Measurements from ENCODE around the gene SAPCD2. TPM values are rescaled to one million over a fixed set of nuclear protein-coding genes. Genes with fewer than 3 reads are reported as not detected.
A peak's percentile ranks its signal among the peaks of the same experiment; 100 is the strongest.

Gene SAPCD2
- total and polyA plus RNA-seq, 9 of the 15 experiments (the other 6 are each of a cell fraction or from before 2014, with no cell fraction given): 3.4 to 91.8 (median 18.8) TPM

- TF ChIP-seq ZNF316 (IDR thresholded peaks at IDR 0.05) (no peak), TCF7 (IDR thresholded peaks at IDR 0.05; ENCODE audit: borderline replicate concordance) (no peak), ZNF175 (CRISPR knock-in tag; IDR thresholded peaks at IDR 0.05; ENCODE audit: low read depth) (peak; percentile 87; the same call in 1 of the 2 replicates), MYNN (IDR thresholded peaks at IDR 0.05) (no peak), MYNN (CRISPR knock-in tag; IDR thresholded peaks at IDR 0.05) (no peak), SRSF3 (IDR thresholded peaks at IDR 0.05; ENCODE audit: insufficient read depth, low read length) (no peak), PHF8 (IDR thresholded peaks at IDR 0.05; ENCODE audit: borderline replicate concordance, low read length) (no peak), ZNF584 (CRISPR knock-in tag; IDR thresholded peaks at IDR 0.05; ENCODE audit: low read depth) (peak; percentile 66; the same call in 1 of the 2 replicates), PRDM10 (IDR thresholded peaks at IDR 0.05; ENCODE audit: partially characterized antibody) (no peak), SRSF9 (IDR thresholded peaks at IDR 0.05; ENCODE audit: borderline replicate concordance, low read depth, low read length) (no peak), ZBTB11 (CRISPR knock-in tag; IDR thresholded peaks at IDR 0.05) (peak in 1 of 3 experiments; percentile 75; a peak in 2 of 6 replicates), GTF2E2 (tag; IDR thresholded peaks at IDR 0.05) (peak; percentile 9), SNAPC5 (CRISPR knock-in tag; IDR thresholded peaks at IDR 0.05) (no peak), SETDB1 (IDR thresholded peaks at IDR 0.05; ENCODE audit: low read length) (no peak), NCOR1 (IDR thresholded peaks at IDR 0.05) (no peak), HNRNPH1 (optimal IDR thresholded peaks at IDR 0.05; ENCODE audit: low read depth, low read length) (no peak), MTA2 (IDR thresholded peaks at IDR 0.05; ENCODE audit: low read depth) (no peak), ZEB2 (IDR thresholded peaks at IDR 0.05) (no peak), STAG1 (CRISPR knock-in tag; IDR thresholded peaks at IDR 0.05; ENCODE audit: borderline replicate concordance) (no peak), ARNT (IDR thresholded peaks at IDR 0.05) (no peak), RCOR1 (IDR thresholded peaks at IDR 0.05; ENCODE audit: borderline replicate concordance in 1 of 2, low read depth in 2 of 2, low read length in 2 of 2) (no peak), CBFA2T2 (conservative IDR thresholded peaks at IDR 0.05) (no peak), ZBTB8A (IDR thresholded peaks at IDR 0.05; ENCODE audit: partially characterized antibody) (no peak), ZFP30 (CRISPR knock-in tag; IDR thresholded peaks at IDR 0.05; ENCODE audit: borderline replicate concordance) (no peak)
These were observed 5.0 kb upstream of the SAPCD2 start (continued) for GRCh38 chr9:137075275-137075775.

All from K562 (cell line).